Stimulated activated CD8-positive, alpha-beta memory T cell treated with anti-CD3 and anti-CD28 coated beads, Interleukin-2, amount 100 ng/mL, for 1 hour (primary cell): Measurements from ENCODE around the gene TMEM143.
A peak's percentile ranks its signal among the peaks of the same experiment; 100 is the strongest.
"Not testable (repeated sequence)": the region's sequence is repeated elsewhere in the genome, so short reads cannot be mapped to it uniquely, and the experiment has no call there.

Experiments
- DNase-seq, 2 donors: peaks; one replicate each; pipeline ENCODE4 v3.0.0-alpha.2; 2020; ENCODE audit warnings: low read depth in 2 of 2

Gene TMEM143

GRCh38 chr19:48330012-48330681, 33.6 kb downstream of the TMEM143 start:
- peak; percentile 66 to 71 for DNase-seq

- peak in 1 of 2 donors; percentile 26 for DNase-seq
These were observed 34.4 kb downstream of the TMEM143 start for GRCh38 chr19:48329167-48329891.

GRCh38 chr19:48325265-48325910, 38.4 kb downstream of the TMEM143 start, which contains the start of gene EMP3:
Gene EMP3 (plus strand): TSS chr19:48325552. CDS start chr19:48326845, 1,293 bp downstream.
- peak; percentile 52 to 79 for DNase-seq

- DNase-seq, result peak; percentile 99 to 100
These were observed 41.8 kb downstream of the TMEM143 start for GRCh38 chr19:48321622-48322591.

- DNase-seq, result peak; percentile 89 to 96
These were observed 42.4 kb downstream of the TMEM143 start for GRCh38 chr19:48321372-48321621.

GRCh38 chr19:48319647-48320541, 43.8 kb downstream of the TMEM143 start:
- peak; percentile 54 to 64 for DNase-seq

GRCh38 chr19:48318286-48318987, 45.3 kb downstream of the TMEM143 start:
- no peak for DNase-seq

- not testable (repeated sequence) for DNase-seq
These were observed 46.1 kb downstream of the TMEM143 start for GRCh38 chr19:48317708-48317960.

- DNase-seq, result no peak
These were observed 48.0 kb downstream of the TMEM143 start for GRCh38 chr19:48315712-48316111.

GRCh38 chr19:48311384-48311783, 52.4 kb downstream of the TMEM143 start:
- no peak for DNase-seq

- DNase-seq, result no peak
These were observed 53.5 kb downstream of the TMEM143 start for GRCh38 chr19:48310227-48310626.

- not testable (repeated sequence) for DNase-seq
These were observed 54.0 kb downstream of the TMEM143 start for GRCh38 chr19:48309731-48310130.

GRCh38 chr19:48308631-48309586, 54.8 kb downstream of the TMEM143 start:
- no peak for DNase-seq

GRCh38 chr19:48303866-48304265, 59.9 kb downstream of the TMEM143 start:
- no peak for DNase-seq

GRCh38 chr19:48303367-48303766, 60.4 kb downstream of the TMEM143 start:
- no peak for DNase-seq

GRCh38 chr19:48302600-48302959, 61.2 kb downstream of the TMEM143 start:
- DNase-seq, result no peak

GRCh38 chr19:48301886-48302599, 61.7 kb downstream of the TMEM143 start:
- DNase-seq, result no peak

GRCh38 chr19:48297975-48298374, 65.8 kb downstream of the TMEM143 start:
- no peak for DNase-seq
